ENCODE measurements around the gene RDH5.

GRCh38 chr12:55728939-55729818 is 9.0 kb downstream of the RDH5 start, which contains the start of gene CD63:
- TF ChIP-seq POLR2AphosphoS5 (IDR thresholded peaks at IDR 0.05) (peak; percentile 78 to 86 (median 79)), CTCF (IDR thresholded peaks at IDR 0.05 in 8 of 11, conservative IDR thresholded peaks at IDR 0.05 in 3 of 11) (peak in 1 of 11 experiments; percentile 4)
